H1 (cell line): ENCODE data around the gene OR10A6. TPM values are rescaled to one million over a fixed set of nuclear protein-coding genes. Genes with fewer than 3 reads are reported as not detected.

Experiments used
- CTCF ChIA-PET: fragments of 300-600 bp; sonication (Branson Sonifier 250); formaldehyde crosslinking; loops from one replicate; lab custom pipeline; 2021; ENCODE audit not compliant: partially characterized antibody; lab: Charles Lee
- POLR2A ChIA-PET: fragments of 300-600 bp; sonication (Branson Sonifier 250); formaldehyde crosslinking; loops from one replicate; lab custom pipeline; 2021; ENCODE audit warnings: inconsistent platforms; ENCODE audit not compliant: partially characterized antibody; lab: Charles Lee
- DNase-seq, 2 experiments: peaks; one replicate each; pipeline versions ENCODE4 v3.0.0 to v3.0.0-alpha.2; 2010 to 2022; ENCODE audit warnings: low spot score in 2 of 2, low read depth in 1 of 2, mixed read lengths in 1 of 2
- FAIRE-seq: peaks from 2 replicates; lab custom pipeline; 2011; peaks lifted over from hg19 to GRCh38; lab: Jason Lieb, UNC
- H2AFZ ChIP-seq: 2 replicates; pipeline ENCODE4 v1.8.1; 2012; ENCODE audit warnings: low read length, inconsistent platforms
- H2AK5ac ChIP-seq: 2 replicates; pipeline ENCODE4 v1.6.1; 2013; ENCODE audit warnings: low read depth, low read length
- H2BK120ac ChIP-seq: replicated peaks from 2 replicates; pipeline ENCODE3; 2013; ENCODE audit warnings: low read depth, low read length, inconsistent platforms
- H2BK12ac ChIP-seq: 2 replicates; pipeline ENCODE4 v1.6.1; 2013; ENCODE audit warnings: low read depth, low read length
- H2BK15ac ChIP-seq: 2 replicates; pipeline ENCODE4 v1.6.1; 2013; ENCODE audit warnings: low read length
- H2BK20ac ChIP-seq: 2 replicates; pipeline ENCODE4 v1.6.1; 2013; ENCODE audit warnings: low read length
- H2BK5ac ChIP-seq: 2 replicates; pipeline ENCODE4 v1.6.1; 2013; ENCODE audit warnings: low read depth, low read length
- H3K14ac ChIP-seq: 2 replicates; pipeline ENCODE4 v1.6.1; 2013; ENCODE audit warnings: inconsistent platforms; ENCODE audit not compliant: insufficient read length
- H3K18ac ChIP-seq: 2 replicates; pipeline ENCODE4 v1.6.1; 2013; ENCODE audit warnings: low read length; ENCODE audit errors: extremely low read depth
- H3K23ac ChIP-seq: 2 replicates; pipeline ENCODE4 v1.6.1; 2013; ENCODE audit warnings: inconsistent platforms; ENCODE audit not compliant: insufficient read length
- H3K23me2 ChIP-seq: 2 replicates; pipeline ENCODE4 v1.6.1; 2013; ENCODE audit warnings: low read depth, low read length
- H3K27ac ChIP-seq: 2 replicates; pipeline ENCODE4 v1.6.1; 2011; ENCODE audit warnings: low read depth, low read length, inconsistent platforms
- H3K27me3 ChIP-seq, 4 experiments: replicated peaks in 1 of 4; 1 replicate in 1 of 4; 2 replicates in 3 of 4; pipeline versions ENCODE4 v1.6.1 to v1.8.1; 2011 to 2013; ENCODE audit warnings: low read length in 3 of 4, mild to moderate bottlenecking in 3 of 4, inconsistent platforms in 2 of 4, mixed read lengths in 2 of 4, moderate library complexity in 1 of 4; ENCODE audit not compliant: control insufficient read depth in 3 of 4, insufficient read depth in 3 of 4; ENCODE audit errors: extremely low read depth in 1 of 4
- H3K36me3 ChIP-seq, 4 experiments: 2 replicates each; pipeline versions ENCODE4 v1.6.1 to v1.8.1; 2011 to 2013; ENCODE audit warnings: mild to moderate bottlenecking in 4 of 4, low read length in 3 of 4, moderate library complexity in 2 of 4, control low read depth in 1 of 4, inconsistent platforms in 1 of 4; ENCODE audit not compliant: insufficient read depth in 4 of 4, control insufficient read depth in 2 of 4
- H3K4ac ChIP-seq: replicated peaks from 2 replicates; pipeline ENCODE3; 2013; ENCODE audit warnings: low read length, low read depth, mixed read lengths, inconsistent platforms; ENCODE audit not compliant: insufficient read length
- H3K4me1 ChIP-seq, 4 experiments: replicated peaks in 1 of 4; 1 replicate in 1 of 4; 2 replicates in 3 of 4; pipeline versions ENCODE4 v1.6.1 to v1.8.1; 2011 to 2013; ENCODE audit warnings: low read length in 3 of 4, inconsistent platforms in 2 of 4, mixed read lengths in 1 of 4; ENCODE audit not compliant: insufficient read depth in 4 of 4, control insufficient read depth in 3 of 4
- H3K4me2 ChIP-seq, 2 experiments: 2 replicates each; pipeline versions ENCODE4 v1.6.1 to v1.8.1; 2011 to 2013; ENCODE audit warnings: low read depth in 2 of 2, low read length in 2 of 2, control low read depth in 1 of 2, inconsistent platforms in 1 of 2, mild to moderate bottlenecking in 1 of 2; ENCODE audit not compliant: insufficient read depth in 1 of 2
- H3K4me3 ChIP-seq, 4 experiments: fragments of 200-600, 300-600 bp in 1 of 4; sonication (generic), shearing (Covaris generic), sonication (Bioruptor Twin) in 1 of 4; 2 replicates each; pipeline versions ENCODE4 v1.5.1 to v1.8.1; 2011 to 2016; ENCODE audit warnings: low read length in 4 of 4, low read depth in 3 of 4, control low read depth in 2 of 4, inconsistent platforms in 2 of 4, mild to moderate bottlenecking in 2 of 4, mixed read lengths in 1 of 4, moderate library complexity in 1 of 4; ENCODE audit not compliant: insufficient read depth in 2 of 4; ENCODE audit errors: extremely low read depth in 1 of 4
- H3K56ac ChIP-seq: replicated peaks from 2 replicates; pipeline ENCODE3; 2013; ENCODE audit warnings: low read depth, mild to moderate bottlenecking, mixed read lengths, low read length, inconsistent platforms; ENCODE audit not compliant: insufficient read length
- H3K79me1 ChIP-seq: 2 replicates; pipeline ENCODE4 v1.6.1; 2013; ENCODE audit warnings: low read depth, low read length, control low read depth
- H3K79me2 ChIP-seq, 2 experiments: 2 replicates each; pipeline versions ENCODE4 v1.6.1 to v1.8.1; 2012 to 2013; ENCODE audit warnings: low read length in 2 of 2, mild to moderate bottlenecking in 2 of 2, inconsistent platforms in 1 of 2; ENCODE audit not compliant: insufficient read depth in 2 of 2, control insufficient read depth in 1 of 2
- H3K9ac ChIP-seq, 4 experiments: replicated peaks in 1 of 4; 1 replicate in 1 of 4; 2 replicates in 3 of 4; pipeline versions ENCODE4 v1.6.1 to v1.8.1; 2011 to 2013; ENCODE audit warnings: low read depth in 3 of 4, low read length in 3 of 4, control low read depth in 2 of 4, mild to moderate bottlenecking in 2 of 4, moderate library complexity in 2 of 4, inconsistent platforms in 1 of 4; ENCODE audit errors: extremely low read depth in 1 of 4
- H3K9me3 ChIP-seq, 2 experiments: 2 replicates each; pipeline versions ENCODE4 v1.6.1 to v1.8.1; 2012 to 2013; ENCODE audit warnings: mild to moderate bottlenecking in 2 of 2, moderate library complexity in 2 of 2, control low read depth in 1 of 2, inconsistent platforms in 1 of 2, low read depth in 1 of 2, low read length in 1 of 2, mixed read lengths in 1 of 2; ENCODE audit not compliant: insufficient read depth in 2 of 2
- H4K20me1 ChIP-seq, 2 experiments: replicated peaks in 1 of 2; 2 replicates each; pipeline versions ENCODE3 to v1.8.1; 2011 to 2013; ENCODE audit warnings: inconsistent platforms in 2 of 2, low read length in 2 of 2, mild to moderate bottlenecking in 1 of 2; ENCODE audit not compliant: insufficient read depth in 2 of 2, control insufficient read depth in 1 of 2
- H4K5ac ChIP-seq: 2 replicates; pipeline ENCODE4 v1.6.1; 2013; ENCODE audit warnings: low read length, low read depth, mixed read lengths, inconsistent platforms; ENCODE audit not compliant: insufficient read length
- H4K8ac ChIP-seq: 2 replicates; pipeline ENCODE4 v1.8.0; 2013; ENCODE audit warnings: mild to moderate bottlenecking, moderate library complexity, low read length, inconsistent platforms; ENCODE audit not compliant: insufficient read depth; ENCODE audit errors: extremely low read depth
- H4K91ac ChIP-seq: replicated peaks from 2 replicates; pipeline ENCODE3; 2013; ENCODE audit warnings: low read length, mixed read lengths, inconsistent platforms; ENCODE audit not compliant: insufficient read length
- MAFK ChIP-seq: IDR thresholded peaks from 2 replicates; pipeline ENCODE4 v1.6.1; 2012; ENCODE audit warnings: low read depth, mild to moderate bottlenecking, improper control_type of control experiment, low read length
- YY1 ChIP-seq: IDR thresholded peaks from 2 replicates; pipeline ENCODE4 v1.6.1; 2011; ENCODE audit warnings: low read depth, mild to moderate bottlenecking, low read length
- WGBS, 2 experiments: shearing (Covaris generic) in 1 of 2; methylation state at CpG; one replicate each; pipeline versions ENCODE4 v1.1.6 to v1.1.7; 2013 to 2015; ENCODE audit warnings: low lambda C conversion rate in 2 of 2, mixed read lengths in 2 of 2, inconsistent platforms in 1 of 2, low coverage in 1 of 2, missing lambda C conversion rate in 1 of 2; ENCODE audit not compliant: insufficient replicate concordance in 2 of 2, insufficient coverage in 1 of 2, insufficient read length in 1 of 2; ENCODE audit errors: extremely low coverage in 1 of 2, missing lambda C conversion rate in 1 of 2; 5-methylcytosine and 5-hydroxymethylcytosine counted together
- polyA plus RNA-seq, 7 experiments: library from polyadenylated mRNA; depleted of rRNA in 3 of 7; stranded (reverse) in 5 of 7; unstranded in 2 of 7; fragments of >200 nt in 5 of 7; fragments of 200-250 nt in 2 of 7; gene quantifications; 1 replicate in 5 of 7; 2 replicates in 1 of 7; 4 replicates in 1 of 7; pipeline versions ENCODE4 v1.2.1 to v1.2.3, GENCODE V29; 2011 to 2013; ENCODE audit warnings: missing spikeins in 2 of 7, mixed read lengths in 2 of 7
- total RNA-seq: library from RNA; stranded (reverse); fragmentation: NEBNext Ultra II Directional; extraction: Animal tissue kit (Norgen Biotek cat#: 25700); gene quantifications from 2 replicates; pipeline ENCODE4 v1.2.1, GENCODE V29; 2021

Gene OR10A6
- total and polyA plus RNA-seq, 2 of the 8 experiments (the other 6 are each of a cell fraction or from before 2014, with no cell fraction given), result not detected

GRCh38 chr11:7944123-7944522 lies 13.1 kb upstream of the OR10A6 start:
- Histone ChIP-seq H2AK5ac (no peak overlapping the region), H2BK12ac (no peak overlapping the region), H3K18ac (no peak overlapping the region), H3K79me2 (no peaks in the 10 kb centered on the region), H3K9me3 (no peaks in the 10 kb centered on the region), H3K23me2 (no peaks in the 10 kb centered on the region), H2BK120ac (no peak overlapping the region), H3K4me1 (no peaks in the 10 kb centered on the region)
- CTCF ChIA-PET, result no interaction called here
- TF ChIP-seq MAFK, result no peak
- TF ChIP-seq YY1, result no peak
- TF ChIP-seq, all 59 proteins: peak for 0
- no peak overlapping the region for H2BK15ac ChIP-seq
- no peak overlapping the region for H2AFZ ChIP-seq
- no peaks in the 10 kb centered on the region for H3K79me1 ChIP-seq
- no peak overlapping the region for H2BK5ac ChIP-seq
- H4K91ac ChIP-seq, result no peak overlapping the region
- H4K20me1 ChIP-seq, result no peaks in the 10 kb centered on the region
- H3K14ac ChIP-seq, result no peak overlapping the region
- no peak overlapping the region for H3K56ac ChIP-seq
- H3K36me3 ChIP-seq, result no peaks in the 10 kb centered on the region
- H3K27me3 ChIP-seq, result no peaks in the 10 kb centered on the region
- no peak overlapping the region for H3K4me3 ChIP-seq
- DNase-seq, result no peak
- no peak overlapping the region for H3K27ac ChIP-seq
- H4K5ac ChIP-seq, result no peak overlapping the region
- H3K4ac ChIP-seq, result no peak overlapping the region
- no peak overlapping the region for H3K9ac ChIP-seq
- POLR2A ChIA-PET, result interaction anchor here (1.0 to 1.2 kb wide), 2 partner anchors 26 to 39 kb away, joined by 3 read pairs; no protein-coding TSS in a partner anchor
- no peak overlapping the region for H2BK20ac ChIP-seq
- FAIRE-seq, result no peak
- H3K4me2 ChIP-seq, result no peak overlapping the region
- no peak overlapping the region for H4K8ac ChIP-seq
- WGBS, 2 experiments, result 90% methylated on average over 2 of the region's 2 CpGs; no CpG with 5 or more reads in 1 of the 2 experiments
- H3K23ac ChIP-seq, result no peak overlapping the region
